ENCODE data around the gene RPS14.
A peak's percentile ranks its signal among the peaks of the same experiment; 100 is the strongest.

DNA sequence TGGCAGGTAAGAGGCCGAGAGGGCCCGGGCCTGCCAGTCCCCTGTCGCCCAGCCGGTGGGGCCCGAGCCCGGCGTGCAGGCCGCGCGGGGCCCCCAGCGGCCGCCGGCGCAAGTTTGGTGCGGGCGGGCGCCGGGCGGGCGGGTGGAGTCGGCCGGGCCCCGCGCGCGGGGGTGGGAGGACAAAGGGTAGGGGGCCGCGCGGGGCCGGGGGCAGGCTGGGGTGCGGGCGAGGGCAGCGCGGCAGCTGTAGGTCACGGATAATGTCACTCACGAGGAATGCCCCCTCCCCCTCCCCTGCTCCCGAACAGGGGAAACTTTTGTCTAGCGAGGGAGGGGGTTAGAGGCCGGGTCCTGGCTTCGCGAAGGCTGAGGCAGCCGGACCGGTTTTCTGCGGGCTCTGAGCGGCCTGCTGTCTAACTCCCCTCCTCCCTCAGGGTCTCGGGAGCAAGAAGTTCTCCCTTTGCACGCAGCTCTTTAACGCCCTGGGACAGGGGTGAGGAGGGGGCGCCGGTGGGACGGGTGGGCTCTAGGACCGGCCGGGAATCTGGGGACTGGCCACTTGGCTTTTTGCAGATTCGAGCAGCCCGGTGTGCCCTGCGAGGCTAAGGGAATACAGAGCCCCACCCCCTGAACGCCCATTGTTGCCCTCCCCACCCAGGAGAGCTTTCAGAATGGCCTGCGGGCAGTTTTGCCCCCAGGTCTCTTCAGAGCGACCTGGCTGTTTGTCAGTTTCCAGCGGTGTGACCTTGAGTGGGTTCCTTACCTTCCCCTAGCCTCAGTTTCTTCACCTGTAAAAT, 37.1 kb upstream of the RPS14 start:
- TF ChIP-seq, protein P1, sequence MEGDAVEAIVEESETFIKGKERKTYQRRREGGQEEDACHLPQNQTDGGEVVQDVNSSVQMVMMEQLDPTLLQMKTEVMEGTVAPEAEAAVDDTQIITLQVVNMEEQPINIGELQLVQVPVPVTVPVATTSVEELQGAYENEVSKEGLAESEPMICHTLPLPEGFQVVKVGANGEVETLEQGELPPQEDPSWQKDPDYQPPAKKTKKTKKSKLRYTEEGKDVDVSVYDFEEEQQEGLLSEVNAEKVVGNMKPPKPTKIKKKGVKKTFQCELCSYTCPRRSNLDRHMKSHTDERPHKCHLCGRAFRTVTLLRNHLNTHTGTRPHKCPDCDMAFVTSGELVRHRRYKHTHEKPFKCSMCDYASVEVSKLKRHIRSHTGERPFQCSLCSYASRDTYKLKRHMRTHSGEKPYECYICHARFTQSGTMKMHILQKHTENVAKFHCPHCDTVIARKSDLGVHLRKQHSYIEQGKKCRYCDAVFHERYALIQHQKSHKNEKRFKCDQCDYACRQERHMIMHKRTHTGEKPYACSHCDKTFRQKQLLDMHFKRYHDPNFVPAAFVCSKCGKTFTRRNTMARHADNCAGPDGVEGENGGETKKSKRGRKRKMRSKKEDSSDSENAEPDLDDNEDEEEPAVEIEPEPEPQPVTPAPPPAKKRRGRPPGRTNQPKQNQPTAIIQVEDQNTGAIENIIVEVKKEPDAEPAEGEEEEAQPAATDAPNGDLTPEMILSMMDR (IDR thresholded peaks at IDR 0.05): peak in 1 of 3 donors; percentile 12
- TF ChIP-seq EP300 (IDR thresholded peaks at IDR 0.05): no peak
- TF ChIP-seq POLR2A (IDR thresholded peaks at IDR 0.05): no peak
